H54 (cell line): ENCODE data around the gene CFAP100.

Source experiments
- DNase-seq: peaks from one replicate; pipeline ENCODE4 v3.0.0; 2011; ENCODE audit warnings: low spot score, mixed read lengths; ENCODE audit not compliant: insufficient read length
- FAIRE-seq: peaks from 3 replicates; lab custom pipeline; 2011; peaks lifted over from hg19 to GRCh38; lab: Jason Lieb, UNC
- POLR2A ChIP-seq: IDR thresholded peaks from 2 replicates; pipeline ENCODE4 v1.6.1; 2011; ENCODE audit warnings: low read depth, mild to moderate bottlenecking, low read length

Gene CFAP100

GRCh38 chr3:126394179-126394976 lies at the start of gene CFAP100:
Gene CFAP100, plus strand, starts transcription at chr3:126394909. Its CDS starts 1,092 bp downstream, at chr3:126396001.
- DNase-seq (no peak), FAIRE-seq (no peak)
- TF ChIP-seq POLR2A: no peak

DNA sequence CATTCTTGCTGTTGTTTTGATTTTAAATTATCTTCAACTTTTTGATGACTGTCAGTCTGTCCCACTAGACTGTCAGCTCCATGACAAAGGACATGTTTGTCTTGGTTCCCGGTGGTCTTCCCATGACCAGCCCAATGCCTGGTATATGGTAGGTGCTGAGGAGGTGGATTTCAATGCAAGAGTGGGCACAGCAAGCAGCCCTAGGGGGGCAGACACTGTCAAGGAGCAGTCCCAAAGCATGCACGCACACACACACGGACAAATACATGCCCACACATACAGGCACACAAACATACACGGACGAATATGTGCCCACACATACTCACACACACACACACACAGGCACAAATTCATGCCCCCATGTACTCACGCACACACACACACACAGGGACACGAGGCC lies 49.5 kb upstream of the CFAP100 start:
- no peak for TF ChIP-seq POLR2A
- DNase-seq (no peak), FAIRE-seq (no peak)

DNA sequence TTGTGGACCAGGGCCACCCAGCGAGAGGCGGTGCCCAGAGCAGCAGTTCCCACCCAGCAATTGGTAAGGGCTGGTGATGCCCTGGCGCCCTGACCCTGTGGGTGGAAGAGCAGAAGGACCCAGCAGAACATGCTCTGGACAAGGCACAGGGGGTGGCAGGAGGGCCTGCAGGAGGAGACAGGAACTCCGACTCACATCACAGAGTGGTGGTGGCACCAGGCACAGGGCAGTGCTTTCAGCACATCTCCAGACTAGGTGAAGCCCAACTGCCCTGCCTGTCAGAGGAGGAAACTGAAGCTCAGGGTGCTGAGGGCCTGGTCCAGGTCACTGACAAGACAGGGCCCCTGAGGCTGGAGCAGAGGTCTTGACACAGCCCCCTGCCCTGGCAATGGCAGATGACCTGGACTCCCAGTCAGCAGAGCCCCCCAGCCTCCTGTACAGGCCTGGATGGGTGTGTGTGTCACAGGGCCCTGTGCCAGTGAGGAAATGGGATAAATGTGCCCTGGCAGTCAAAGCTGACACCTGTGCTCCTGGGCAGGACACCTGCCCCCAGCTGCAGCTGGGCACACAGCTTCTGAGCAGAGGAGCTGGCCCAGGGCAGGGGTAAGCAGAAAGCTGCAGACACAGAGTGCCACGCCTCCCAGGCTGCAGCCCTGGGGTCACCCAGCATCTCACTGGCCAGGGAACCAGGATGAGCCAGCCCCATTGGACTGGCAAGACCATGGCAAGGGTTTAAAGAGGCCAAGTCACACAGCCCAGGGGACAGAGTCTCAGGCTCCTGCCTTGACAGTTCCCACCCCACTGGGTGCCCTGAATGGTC lies 48.9 kb upstream of the CFAP100 start:
- no peak for FAIRE-seq
- DNase-seq: no peak
- no peak for TF ChIP-seq POLR2A

GRCh38 chr3:126346466-126346865 lies 48.2 kb upstream of the CFAP100 start:
- TF ChIP-seq POLR2A: no peak
- DNase-seq: no peak
- no peak for FAIRE-seq

DNA sequence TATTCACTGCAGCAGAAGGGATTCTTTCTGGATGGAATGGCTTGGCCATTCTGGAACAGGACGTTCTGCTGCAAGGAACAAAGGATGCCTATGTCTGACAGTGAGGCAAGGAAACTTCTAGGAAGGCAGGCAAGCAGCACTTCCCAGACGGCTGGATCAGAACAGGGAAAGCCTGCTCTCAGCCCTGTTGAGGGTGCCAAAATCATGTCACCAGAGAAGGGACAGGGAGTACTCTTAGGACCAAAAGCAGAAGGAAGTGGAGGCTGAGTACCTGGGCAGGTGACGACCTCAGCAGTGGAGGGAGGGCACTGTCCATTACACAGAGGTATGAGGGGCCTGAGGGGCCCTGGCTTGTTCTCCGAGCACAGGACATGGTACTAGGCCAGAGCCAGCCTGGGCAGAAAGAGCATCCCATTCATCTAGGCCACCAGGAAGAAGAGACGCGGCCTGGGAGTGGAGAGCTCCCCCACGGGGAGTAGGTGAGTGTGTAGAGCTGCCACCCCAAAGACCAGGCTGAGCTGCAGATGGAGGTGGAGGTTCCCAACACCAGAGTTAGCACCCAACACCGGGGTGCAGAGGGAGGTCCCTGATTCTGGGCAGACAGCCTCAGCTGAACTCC lies 47.1 kb upstream of the CFAP100 start:
- TF ChIP-seq POLR2A: no peak
- no peak for DNase-seq
- FAIRE-seq: no peak

GRCh38 chr3:126348308-126348920 lies 46.3 kb upstream of the CFAP100 start:
- TF ChIP-seq POLR2A: no peak
- DNase-seq (no peak), FAIRE-seq (no peak)

GRCh38 chr3:126349071-126349470 lies 45.6 kb upstream of the CFAP100 start:
- no peak for DNase-seq
- TF ChIP-seq POLR2A: no peak
- no peak for FAIRE-seq

GRCh38 chr3:126349611-126350501 lies 44.9 kb upstream of the CFAP100 start:
- FAIRE-seq: no peak
- DNase-seq: no peak
- no peak for TF ChIP-seq POLR2A

DNA sequence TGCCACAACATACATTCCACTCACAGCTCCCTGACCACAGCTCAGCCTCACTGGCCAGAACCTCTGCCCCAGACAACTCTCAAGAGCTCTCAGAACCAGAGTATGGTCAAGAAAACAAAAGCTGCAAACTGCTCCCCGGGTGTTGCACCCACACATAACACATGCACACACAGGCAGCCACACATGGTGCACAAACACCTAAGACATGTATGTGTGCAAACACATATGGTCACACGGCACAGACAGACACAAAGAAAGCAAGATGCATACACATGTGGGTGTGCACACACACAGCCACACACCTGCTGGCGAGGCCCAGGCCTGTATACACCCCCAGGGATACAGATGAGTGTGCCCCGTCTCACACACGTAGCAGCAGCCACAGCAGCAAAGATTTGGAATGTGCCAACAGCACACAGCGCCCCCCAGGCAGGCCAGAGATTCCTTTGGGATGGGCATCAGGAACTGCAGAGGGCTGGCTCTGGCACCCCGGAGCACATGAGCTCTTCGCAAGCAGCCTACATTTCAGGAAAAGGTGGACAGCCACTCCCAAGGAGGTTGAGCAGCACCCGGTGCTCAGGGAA lies 44.1 kb upstream of the CFAP100 start:
- no peak for TF ChIP-seq POLR2A
- DNase-seq: no peak
- no peak for FAIRE-seq

DNA sequence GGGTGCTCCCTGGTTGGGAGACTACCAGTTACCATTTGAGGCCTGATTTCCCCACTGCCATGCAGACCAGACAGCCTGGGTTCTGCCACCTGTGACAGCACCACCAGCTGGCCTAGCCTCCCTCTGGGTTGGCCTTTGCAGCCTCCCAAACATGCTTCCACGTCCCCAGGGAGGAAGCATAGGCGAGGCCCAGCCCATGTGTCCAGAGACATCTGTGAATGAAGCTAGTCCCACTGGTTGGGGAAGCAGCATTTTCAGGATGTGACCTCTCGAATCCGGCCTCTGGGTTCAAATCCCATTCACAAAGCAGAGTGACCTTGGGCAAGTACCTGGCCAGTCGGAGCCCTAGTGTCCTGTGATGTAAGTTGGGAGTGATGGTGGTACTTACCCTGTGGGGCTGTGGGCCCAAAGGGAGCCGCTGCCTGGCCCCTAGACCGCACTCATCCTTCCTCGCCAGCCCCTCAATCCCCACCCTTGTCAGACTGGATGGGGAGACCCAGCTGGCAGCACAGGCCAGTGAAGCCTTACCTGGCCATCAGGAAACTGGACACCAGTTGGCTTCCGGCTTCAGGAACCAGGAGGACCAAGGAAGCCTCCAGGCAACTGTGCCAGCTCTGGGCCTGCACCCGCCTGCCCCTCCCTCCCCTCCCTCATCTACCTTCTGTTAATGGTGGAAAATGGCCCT lies 43.5 kb upstream of the CFAP100 start:
- TF ChIP-seq POLR2A: no peak
- FAIRE-seq (no peak), DNase-seq (no peak)

DNA sequence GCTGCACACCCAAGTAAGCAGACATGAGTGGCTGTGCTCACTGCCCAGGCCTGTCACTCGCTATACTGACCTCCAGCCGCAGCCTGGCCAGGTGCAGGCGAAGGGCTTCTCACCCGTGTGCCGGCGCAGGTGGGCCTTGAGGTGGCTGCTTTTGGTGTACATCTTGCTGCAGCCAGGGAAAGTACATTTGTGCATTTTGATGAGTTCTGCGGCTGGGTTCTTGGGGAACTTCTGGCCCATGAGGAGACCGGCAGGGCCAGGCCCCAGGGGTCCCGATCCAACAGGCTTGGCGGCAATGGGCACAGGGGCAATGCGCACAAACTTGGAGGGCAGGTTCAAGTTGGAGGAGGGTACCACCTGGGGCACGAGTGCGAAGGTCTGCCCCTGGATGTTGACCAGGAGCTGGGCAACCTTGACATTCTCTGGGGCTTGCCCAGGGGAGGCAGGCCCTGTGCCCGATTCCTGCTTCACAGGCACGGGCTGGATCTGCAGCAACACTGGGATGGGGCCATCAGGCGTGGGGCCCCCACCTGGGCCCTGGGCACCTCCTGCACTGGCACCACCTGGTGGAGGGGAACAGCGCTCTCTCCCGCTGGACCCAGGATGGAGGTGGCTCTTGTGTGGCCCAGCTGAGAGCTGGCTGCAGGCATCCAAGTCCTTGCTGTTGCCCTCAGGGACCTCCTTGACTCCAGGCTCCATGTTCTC lies 42.8 kb upstream of the CFAP100 start:
- no peak for FAIRE-seq
- TF ChIP-seq POLR2A: no peak
- DNase-seq: no peak
